ENCODE measurements around the gene CD68. TPM values are rescaled to one million over a fixed set of nuclear protein-coding genes. Genes with fewer than 3 reads are reported as not detected.
A peak's percentile ranks its signal among the peaks of the same experiment; 100 is the strongest.

CD68 gene
- total RNA-seq, 1 experiment from 2014 or later = 51.6 TPM

- peak overlapping the region; percentile 88 for H3K27ac ChIP-seq (ENCODE audit: low read length)
- CTCF ChIA-PET = interaction anchor here (0.6 to 2.0 kb wide), 11 partner anchors 15 to 247 kb away, joined by 3 to 10 read pairs (median 3); partner anchors contain the start of genes CD68 and TMEM95
- H3K27me3 ChIP-seq (ENCODE audit: control insufficient read depth, insufficient read depth, low read length) = no peaks in the 10 kb centered on the region
- TF ChIP-seq, protein P1, sequence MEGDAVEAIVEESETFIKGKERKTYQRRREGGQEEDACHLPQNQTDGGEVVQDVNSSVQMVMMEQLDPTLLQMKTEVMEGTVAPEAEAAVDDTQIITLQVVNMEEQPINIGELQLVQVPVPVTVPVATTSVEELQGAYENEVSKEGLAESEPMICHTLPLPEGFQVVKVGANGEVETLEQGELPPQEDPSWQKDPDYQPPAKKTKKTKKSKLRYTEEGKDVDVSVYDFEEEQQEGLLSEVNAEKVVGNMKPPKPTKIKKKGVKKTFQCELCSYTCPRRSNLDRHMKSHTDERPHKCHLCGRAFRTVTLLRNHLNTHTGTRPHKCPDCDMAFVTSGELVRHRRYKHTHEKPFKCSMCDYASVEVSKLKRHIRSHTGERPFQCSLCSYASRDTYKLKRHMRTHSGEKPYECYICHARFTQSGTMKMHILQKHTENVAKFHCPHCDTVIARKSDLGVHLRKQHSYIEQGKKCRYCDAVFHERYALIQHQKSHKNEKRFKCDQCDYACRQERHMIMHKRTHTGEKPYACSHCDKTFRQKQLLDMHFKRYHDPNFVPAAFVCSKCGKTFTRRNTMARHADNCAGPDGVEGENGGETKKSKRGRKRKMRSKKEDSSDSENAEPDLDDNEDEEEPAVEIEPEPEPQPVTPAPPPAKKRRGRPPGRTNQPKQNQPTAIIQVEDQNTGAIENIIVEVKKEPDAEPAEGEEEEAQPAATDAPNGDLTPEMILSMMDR (IDR thresholded peaks at IDR 0.05) = no peak
- TF ChIP-seq SIN3A (IDR thresholded peaks at IDR 0.05; ENCODE audit: borderline replicate concordance, insufficient read depth, low read depth, low read length) (no peak), POLR2AphosphoS5 (IDR thresholded peaks at IDR 0.05; ENCODE audit: low read depth, low read length) (no peak), TCF7L2 (IDR thresholded peaks at IDR 0.05; ENCODE audit: low read depth, low read length) (no peak), REST (IDR thresholded peaks at IDR 0.05; ENCODE audit: insufficient read depth in 1 of 2, low read depth in 2 of 2, low read length in 1 of 2) (no peak)
- in situ Hi-C loops (cut with HindIII; ENCODE audit: low pct_unique_long_range_greater_than_20kb, low sequenced_read_pairs) (no loop called here), intact Hi-C loops (cut with micrococcal nuclease; ENCODE audit: unreplicated experiment) (no loop called here)
- no TSS peak for BruUV-seq (replicated peaks)
- no peaks in the 10 kb centered on the region for H3K9me3 ChIP-seq (ENCODE audit: control insufficient read depth, insufficient read depth, low read depth, low read length)
- peak; percentile 74 for ATAC-seq
- H3K36me3 ChIP-seq (ENCODE audit: control insufficient read depth, insufficient read depth, low read length) = peaks cover 4% of the 10 kb centered on the region; the same call in 1 of the 2 replicates
- no peak for DNase-seq (ENCODE audit: low read depth, low spot score)
- peaks cover 30% of the 10 kb centered on the region for H3K4me1 ChIP-seq (ENCODE audit: control insufficient read depth, insufficient read depth, low read length)
- peak overlapping the region; percentile 75 to 80 for H3K4me3 ChIP-seq (ENCODE audit: low read depth in 2 of 2, low read length in 2 of 2)
- POLR2A ChIA-PET = interaction anchor here (0.6 kb wide), 1 partner anchor 76 kb away, joined by 3 read pairs; the partner anchor contains the start of gene POLR2A
These were observed 19.0 kb upstream of the CD68 start for GRCh38 chr17:7560172-7561027.

- no peak; the same call in 1 of the 2 replicates for TF ChIP-seq SIN3A (IDR thresholded peaks at IDR 0.05; ENCODE audit: borderline replicate concordance, insufficient read depth, low read depth, low read length)
- no peak for TF ChIP-seq TCF7L2 (IDR thresholded peaks at IDR 0.05; ENCODE audit: low read depth, low read length)
- TF ChIP-seq, protein P1 (IDR thresholded peaks at IDR 0.05) = peak; percentile 90
- no peaks in the 10 kb centered on the region for H3K9me3 ChIP-seq (ENCODE audit: control insufficient read depth, insufficient read depth, low read depth, low read length)
- CTCF ChIA-PET = interaction anchor here (0.5 to 2.0 kb wide), 9 partner anchors 8 to 208 kb away, joined by 3 to 10 read pairs (median 4); partner anchors contain the start of gene TMEM95
- in situ Hi-C loops (cut with HindIII; ENCODE audit: low pct_unique_long_range_greater_than_20kb, low sequenced_read_pairs) = no loop called here
- POLR2A ChIA-PET = no interaction called here
- peaks cover 30% of the 10 kb centered on the region for H3K4me1 ChIP-seq (ENCODE audit: control insufficient read depth, insufficient read depth, low read length)
- H3K4me3 ChIP-seq (ENCODE audit: low read depth in 2 of 2, low read length in 2 of 2) = peak overlapping the region; percentile 75 to 80
- ATAC-seq (peak; percentile 76), DNase-seq (ENCODE audit: low read depth, low spot score) (peak; percentile 82)
- H3K27ac ChIP-seq (ENCODE audit: low read length) = peak overlapping the region; percentile 88
- H3K27me3 ChIP-seq (ENCODE audit: control insufficient read depth, insufficient read depth, low read length) = no peaks in the 10 kb centered on the region
- H3K36me3 ChIP-seq (ENCODE audit: control insufficient read depth, insufficient read depth, low read length) = peaks cover 4% of the 10 kb centered on the region
- intact Hi-C loops (cut with micrococcal nuclease; ENCODE audit: unreplicated experiment) = no loop called here
- BruUV-seq (replicated peaks) = TSS peak; percentile 86
These were observed 18.3 kb upstream of the CD68 start for GRCh38 chr17:7561028-7561575.

Measured in Panc1 (cell line).